Omental fat pad (tissue), 4 donors: ENCODE results near the gene TMEM151B. TPM values are rescaled to one million over a fixed set of nuclear protein-coding genes. Genes with fewer than 3 reads are reported as not detected.
"Not testable (repeated sequence)": the region's sequence is repeated elsewhere in the genome, so short reads cannot be mapped to it uniquely, and the experiment has no call there.

ENCODE experiments used
- ATAC-seq: fragments of 150-250 bp; one replicate; pipeline ENCODE4 v1.9.1; 2016; ENCODE audit warnings: mild to moderate bottlenecking, moderate library complexity; ENCODE audit not compliant: low FRiP score
- DNase-seq: peaks from one replicate; pipeline ENCODE4 v3.0.0-alpha.2; 2019; ENCODE audit warnings: low spot score
- CTCF ChIP-seq, 3 donors: fragments of 450-650 bp; IDR thresholded peaks; one replicate each; pipeline ENCODE4 v1.5.1; 2016 to 2017; ENCODE audit warnings: antibody characterized with exemption in 3 of 3, mild to moderate bottlenecking in 3 of 3, moderate library complexity in 2 of 3
- total RNA-seq, 4 donors: library from RNA; depleted of rRNA; stranded (reverse); fragments of >200 nt; gene quantifications; one replicate each; pipeline ENCODE4 v1.1.0, GENCODE V29; 2016

The TMEM151B gene
- total RNA-seq, 4 donors from 2014 or later, result 0.19 TPM; not detected in 3

DNA sequence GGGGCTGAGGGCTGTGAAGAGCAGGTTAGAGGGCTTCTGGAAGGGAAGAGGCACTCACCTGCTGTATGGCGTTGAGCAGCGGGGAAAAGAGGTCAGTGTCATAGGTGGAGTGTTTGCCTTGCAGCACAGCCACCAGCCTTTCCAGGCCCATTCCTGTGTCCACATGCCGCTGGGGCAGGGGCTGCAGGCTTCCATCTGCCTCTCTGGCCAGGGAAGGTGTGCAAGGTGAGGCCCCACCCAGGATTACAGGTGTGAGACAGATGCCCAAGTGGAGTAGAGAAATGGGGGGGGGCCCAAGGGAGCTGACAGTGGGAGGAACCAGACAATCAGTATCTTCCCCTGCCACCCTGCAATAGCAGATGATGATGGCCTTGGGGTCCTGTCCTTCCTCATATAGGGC is 40.0 kb downstream of the TMEM151B start:
- no peak for DNase-seq
- no peak for TF ChIP-seq CTCF (IDR thresholded peaks at IDR 0.05)
- no peak for ATAC-seq

DNA sequence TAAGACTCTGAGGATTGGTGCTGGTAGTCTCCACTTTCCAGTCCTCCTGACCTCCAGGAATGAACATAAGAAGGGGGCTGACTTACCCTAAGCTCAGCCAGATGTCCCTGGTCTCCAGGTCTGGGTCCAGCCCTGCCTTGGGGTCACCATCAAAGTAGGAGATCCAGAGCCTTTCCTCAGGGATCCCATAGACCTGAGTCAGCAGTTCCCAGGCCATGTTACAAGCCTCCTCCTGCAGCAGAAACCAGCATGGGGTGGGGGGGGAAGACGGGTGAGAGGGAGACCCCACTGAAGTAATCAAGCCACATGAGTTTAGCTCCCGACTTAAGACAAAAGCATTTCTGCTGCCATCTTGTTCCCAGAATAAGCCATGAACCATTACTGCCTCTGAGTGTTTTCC is 41.1 kb downstream of the TMEM151B start:
- ATAC-seq (no peak), DNase-seq (no peak)
- TF ChIP-seq CTCF (IDR thresholded peaks at IDR 0.05), result no peak

GRCh38 chr6:44311767-44312166 is 41.5 kb downstream of the TMEM151B start:
- TF ChIP-seq CTCF (IDR thresholded peaks at IDR 0.05), result no peak
- ATAC-seq, result no peak
- DNase-seq, result no peak

DNA sequence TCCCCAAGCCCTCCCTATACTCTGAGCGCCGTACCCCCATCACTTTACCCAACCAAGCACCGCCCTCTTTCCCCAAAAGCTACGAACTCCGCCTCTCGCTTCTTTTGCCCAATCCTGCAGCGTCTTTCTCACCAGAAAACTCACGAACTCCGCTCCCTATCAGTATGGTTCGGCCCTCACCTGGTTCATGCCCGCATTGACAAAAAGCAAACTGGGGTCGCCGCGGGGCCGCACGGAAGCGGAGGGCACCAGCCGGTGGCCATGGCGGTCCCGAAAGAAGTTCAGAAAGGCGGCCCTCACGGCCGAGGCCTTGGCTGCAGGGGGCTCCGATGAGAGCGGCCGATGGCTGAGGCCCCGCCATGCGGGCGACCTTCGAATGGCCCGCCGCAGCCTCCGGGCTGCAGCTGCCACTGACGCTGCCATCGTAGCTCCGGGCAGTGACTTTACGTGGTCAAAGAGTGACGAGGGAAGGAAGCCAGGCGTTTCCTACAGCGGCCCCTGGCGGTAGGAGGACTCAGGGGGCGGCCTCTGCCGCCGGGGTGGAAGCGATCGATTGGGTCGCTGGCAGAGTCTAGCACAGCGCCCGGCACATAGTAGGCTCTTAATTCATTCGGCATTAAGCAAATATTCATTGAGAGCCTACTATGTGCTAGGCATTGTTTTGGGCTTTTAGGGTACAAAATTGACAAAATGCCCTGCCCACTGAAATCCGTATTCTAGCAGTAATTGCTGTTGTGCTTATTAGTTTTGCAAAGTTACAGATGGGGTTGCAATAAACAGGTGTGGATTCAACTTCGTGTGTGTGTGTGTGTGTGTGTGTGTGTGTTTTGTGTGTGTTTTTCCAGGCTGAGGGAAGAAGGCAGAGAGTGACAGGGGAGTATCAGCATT is 42.9 kb downstream of the TMEM151B start, which contains the start of gene AARS2:
Gene AARS2, minus strand, starts transcription at position 447 of the 888 bp plus-strand sequence. Its CDS starts 24 bp downstream, at position 423.
- ATAC-seq, result peak; percentile 84
- peak; percentile 71 for DNase-seq
- peak in 2 of 3 donors; percentile 54 to 59 for TF ChIP-seq CTCF (IDR thresholded peaks at IDR 0.05)

GRCh38 chr6:44314657-44315056 is 44.4 kb downstream of the TMEM151B start:
- not testable (repeated sequence) for ATAC-seq, DNase-seq

- no peak for TF ChIP-seq CTCF (IDR thresholded peaks at IDR 0.05)
- no peak for ATAC-seq
These were observed 45.3 kb downstream of the TMEM151B start for GRCh38 chr6:44315516-44315915.

DNA sequence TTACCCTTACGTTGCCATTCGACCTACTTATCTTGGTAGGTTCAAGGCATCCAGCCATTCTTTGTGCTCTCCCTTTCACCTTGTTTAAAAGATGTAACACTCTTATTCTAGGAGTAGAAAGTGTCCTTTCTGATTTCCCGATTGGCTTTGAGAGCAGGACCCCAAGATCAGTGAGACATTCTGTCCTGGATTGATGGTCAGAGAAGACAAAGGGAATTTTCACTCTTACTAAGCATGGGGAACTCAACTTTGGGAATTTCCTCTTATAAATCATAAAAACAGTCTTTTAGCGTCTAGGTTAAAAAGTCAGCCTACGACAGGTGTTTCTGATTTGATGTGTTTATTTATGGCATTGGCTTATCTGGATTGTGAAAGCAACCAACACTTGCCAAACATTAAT is 45.7 kb downstream of the TMEM151B start:
- no peak for DNase-seq
- ATAC-seq, result no peak
- no peak for TF ChIP-seq CTCF (IDR thresholded peaks at IDR 0.05)

More at GRCh38 chr6:44315516-44315915, 45.3 kb downstream of the TMEM151B start:
- no peak for DNase-seq
